ENCODE results near the gene EID3. TPM values are rescaled to one million over a fixed set of nuclear protein-coding genes. Genes with fewer than 3 reads are reported as not detected.

Gene EID3
- total RNA-seq, 1 experiment from 2014 or later, result 1.4 TPM

- Histone ChIP-seq H3K9ac (ENCODE audit: extremely low read depth, insufficient read length, low read length) (no peak overlapping the region), H3K79me1 (ENCODE audit: insufficient read depth, low read depth, low read length, poor library complexity, severe bottlenecking) (no peaks in the 10 kb centered on the region), H2BK12ac (ENCODE audit: insufficient read length, low read depth, low read length) (no peak overlapping the region), H3K4ac (ENCODE audit: low read depth, low read length) (no peak overlapping the region; the same call in 1 of the 2 replicates), H3K23me2 (ENCODE audit: insufficient read length, low read depth, low read length, poor library complexity, severe bottlenecking) (no peaks in the 10 kb centered on the region), H2BK5ac (ENCODE audit: insufficient read length, low read length) (peak overlapping the region; percentile 39), H3K4me1 (ENCODE audit: insufficient read depth, low read length) (peaks cover 9% of the 10 kb centered on the region), H4K91ac (ENCODE audit: insufficient read length, low read depth, low read length) (no peak overlapping the region), H3K27me3 (ENCODE audit: insufficient read depth, low read length) (no peaks in the 10 kb centered on the region), H3T11ph (ENCODE audit: low read length) (no peak overlapping the region), H2BK15ac (ENCODE audit: low read depth, low read length) (no peak overlapping the region), H3K18ac (ENCODE audit: insufficient read length, low read depth, low read length) (no peak overlapping the region), H3K14ac (ENCODE audit: insufficient read depth, low read length) (no peak overlapping the region), H4K20me1 (ENCODE audit: control insufficient read depth, insufficient read depth, insufficient read length) (no peaks in the 10 kb centered on the region), H4K5ac (ENCODE audit: insufficient read length, low read depth, low read length) (no peak overlapping the region), H3K23ac (ENCODE audit: insufficient read length, low read depth, low read length) (no peak overlapping the region), H2BK20ac (ENCODE audit: low read depth, low read length, poor library complexity, severe bottlenecking) (no peak overlapping the region), H2AK5ac (ENCODE audit: insufficient read length, low read length) (no peak overlapping the region), H3K9me3 (ENCODE audit: control insufficient read depth, low read depth, low read length) (no peaks in the 10 kb centered on the region), H3K56ac (ENCODE audit: insufficient read length, low read depth, low read length) (no peak overlapping the region), H4K8ac (replicated peaks; ENCODE audit: insufficient read length, low read depth, low read length) (no peak overlapping the region), H3K4me2 (ENCODE audit: insufficient read depth, insufficient read length, low read length) (no peak overlapping the region), H2BK120ac (ENCODE audit: low read depth, low read length, poor library complexity, severe bottlenecking) (no peak overlapping the region), H3K79me2 (ENCODE audit: insufficient read depth, low read length) (no peaks in the 10 kb centered on the region), H2AFZ (ENCODE audit: low read length) (no peak overlapping the region), H3K27ac (ENCODE audit: insufficient read length, low read depth, low read length) (no peak overlapping the region)
- DNase-seq, result peak; percentile 6
- Mint-ChIP-seq H3K27me3 (ENCODE audit: low read depth) (no peaks in the 10 kb centered on the region; the same call in 1 of the 2 replicates), H3K9me3 (no peaks in the 10 kb centered on the region), H3K27ac (peak overlapping the region in 1 of 3 experiments; percentile 18; a peak in 1 of 7 replicates), H3K36me3 (ENCODE audit: insufficient read depth in 1 of 3, low read depth in 3 of 3) (peaks cover 10 to 25% (median 24%) of the 10 kb centered on the region in 3 experiments; a peak in 6 of 7 replicates), H3K4me3 (no peak overlapping the region), H3K4me1 (peaks cover 17 to 25% of the 10 kb centered on the region in 2 experiments)
- TF ChIP-seq CTCF (conservative IDR thresholded peaks at IDR 0.05), result no peak
- no CpG with 5 or more reads among the region's 3 CpGs for WGBS (ENCODE audit: extremely low coverage, insufficient read length, low lambda C conversion rate)
These were observed 48.7 kb downstream of the EID3 start for GRCh38 chr12:104352106-104352713.

Data from H9 (cell line).